Tibial nerve (tissue), 4 donors: ENCODE results near the gene MDFIC. TPM values are rescaled to one million over a fixed set of nuclear protein-coding genes. Genes with fewer than 3 reads are reported as not detected.

Experiments used
- DNase-seq, 2 donors: peaks; one replicate each; pipeline ENCODE4 v3.0.0-alpha.2; 2019; ENCODE audit warnings: low spot score in 2 of 2
- H3K27ac ChIP-seq, 4 donors: fragments of 200-600 bp; sonication (generic) in 3 of 4; one replicate each; pipeline ENCODE4 v1.5.1; 2017 to 2019; ENCODE audit warnings: mild to moderate bottlenecking in 1 of 4
- H3K27me3 ChIP-seq, 2 donors: fragments of 200-600 bp; sonication (generic) in 1 of 2; one replicate each; pipeline versions ENCODE4 v1.5.1 to v1.6.0; 2017 to 2019
- H3K36me3 ChIP-seq, 3 donors: fragments of 200-600 bp; sonication (generic); one replicate each; pipeline ENCODE4 v1.5.1; 2018 to 2019
- H3K4me1 ChIP-seq, 4 donors: fragments of 200-600 bp; sonication (generic) in 3 of 4; one replicate each; pipeline ENCODE4 v1.5.1; 2017 to 2019
- H3K4me3 ChIP-seq, 4 donors: fragments of 200-600 bp; sonication (generic) in 3 of 4; one replicate each; pipeline ENCODE4 v1.5.1; 2017 to 2019; ENCODE audit warnings: mild to moderate bottlenecking in 1 of 4, moderate library complexity in 1 of 4
- H3K9me3 ChIP-seq, 4 donors: fragments of 200-600 bp; sonication (generic) in 3 of 4; one replicate each; pipeline ENCODE4 v1.5.1; 2017 to 2019
- EP300 ChIP-seq, 2 donors: sonication (generic); formaldehyde crosslinking; IDR thresholded peaks; one replicate each; pipeline ENCODE4 v1.6.1; 2017; ENCODE audit warnings: antibody characterized with exemption in 2 of 2, mild to moderate bottlenecking in 1 of 2
- POLR2A ChIP-seq, 2 donors: fragments of 450-650 bp; IDR thresholded peaks; one replicate each; pipeline ENCODE4 v1.6.1; 2017; ENCODE audit warnings: antibody characterized with exemption in 2 of 2, mild to moderate bottlenecking in 2 of 2, moderate library complexity in 2 of 2
- WGBS, 2 donors: methylation state at CpG; one replicate each; pipeline ENCODE4 v1.1.5; 2018; 5-methylcytosine and 5-hydroxymethylcytosine counted together
- total RNA-seq, 4 donors: library from RNA; depleted of rRNA; stranded (reverse); fragments of >200 nt; gene quantifications; one replicate each; pipeline ENCODE4 v1.1.0, GENCODE V29; 2016
- TF ChIP-seq, protein P1 (sequence below), 5 experiments: fragments of 200-600 bp in 3 of 5; fragments of 450-650 bp in 2 of 5; sonication (generic) in 3 of 5; IDR thresholded peaks; one replicate each; pipeline ENCODE4 v1.5.1; 2016 to 2019; ENCODE audit warnings: antibody characterized with exemption in 5 of 5, mild to moderate bottlenecking in 3 of 5, moderate library complexity in 2 of 5

Gene MDFIC, protein sequence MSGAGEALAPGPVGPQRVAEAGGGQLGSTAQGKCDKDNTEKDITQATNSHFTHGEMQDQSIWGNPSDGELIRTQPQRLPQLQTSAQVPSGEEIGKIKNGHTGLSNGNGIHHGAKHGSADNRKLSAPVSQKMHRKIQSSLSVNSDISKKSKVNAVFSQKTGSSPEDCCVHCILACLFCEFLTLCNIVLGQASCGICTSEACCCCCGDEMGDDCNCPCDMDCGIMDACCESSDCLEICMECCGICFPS
- total RNA-seq = 10 to 100 TPM; 41.2 to 72.2 (median 67.4) TPM

DNA sequence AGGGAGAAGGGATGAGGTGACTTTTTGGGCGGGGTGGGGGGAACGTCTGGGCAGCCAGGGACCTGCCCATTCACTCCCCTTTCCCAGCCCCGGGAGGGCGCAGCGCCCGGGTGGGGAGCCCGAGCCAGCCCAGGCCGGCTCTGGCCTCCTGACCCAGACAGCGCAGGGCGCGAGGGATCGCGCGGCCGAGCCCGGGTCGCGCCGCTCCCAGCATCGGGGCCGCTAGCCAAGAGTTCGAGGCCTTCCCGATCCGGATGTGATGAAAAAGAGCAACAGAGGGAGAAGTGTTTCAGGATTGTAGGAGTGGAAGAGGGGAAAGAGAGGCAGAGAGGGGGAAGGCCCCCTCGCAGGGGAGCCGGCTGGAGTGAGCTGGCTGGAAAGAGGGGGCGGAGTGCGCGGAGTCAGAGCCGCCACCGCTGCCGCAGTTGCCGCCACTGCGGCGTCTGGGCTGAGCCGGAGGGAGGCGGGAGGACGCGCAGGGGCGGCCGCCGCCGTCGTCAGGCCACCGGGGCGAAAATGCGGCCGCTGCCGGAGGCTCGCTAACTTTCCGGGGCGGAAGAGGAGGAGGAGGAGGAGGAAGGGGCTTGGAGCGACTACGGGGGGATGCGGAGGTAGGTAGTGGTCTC, at the start of gene MDFIC:
MDFIC (plus strand) TSS at position 69 of the 626 bp plus-strand sequence. CDS start 940 bp downstream, outside the sequence.
- H3K9me3 ChIP-seq = no peaks in the 10 kb centered on the region
- no peaks in the 10 kb centered on the region for H3K36me3 ChIP-seq
- H3K27ac ChIP-seq = peak within 1 kb of the TSS; percentile 79 to 96 (median 89)
- 1% methylated on average over 54 to 55 of the region's 55 CpGs for WGBS, 2 donors
- H3K4me3 ChIP-seq = peak within 1 kb of the TSS; percentile 71 to 93 (median 86)
- TF ChIP-seq POLR2A (IDR thresholded peaks at IDR 0.05) (no peak), EP300 (IDR thresholded peaks at IDR 0.05) (peak in 1 of 2 donors; percentile 61)
- TF ChIP-seq, protein P1, sequence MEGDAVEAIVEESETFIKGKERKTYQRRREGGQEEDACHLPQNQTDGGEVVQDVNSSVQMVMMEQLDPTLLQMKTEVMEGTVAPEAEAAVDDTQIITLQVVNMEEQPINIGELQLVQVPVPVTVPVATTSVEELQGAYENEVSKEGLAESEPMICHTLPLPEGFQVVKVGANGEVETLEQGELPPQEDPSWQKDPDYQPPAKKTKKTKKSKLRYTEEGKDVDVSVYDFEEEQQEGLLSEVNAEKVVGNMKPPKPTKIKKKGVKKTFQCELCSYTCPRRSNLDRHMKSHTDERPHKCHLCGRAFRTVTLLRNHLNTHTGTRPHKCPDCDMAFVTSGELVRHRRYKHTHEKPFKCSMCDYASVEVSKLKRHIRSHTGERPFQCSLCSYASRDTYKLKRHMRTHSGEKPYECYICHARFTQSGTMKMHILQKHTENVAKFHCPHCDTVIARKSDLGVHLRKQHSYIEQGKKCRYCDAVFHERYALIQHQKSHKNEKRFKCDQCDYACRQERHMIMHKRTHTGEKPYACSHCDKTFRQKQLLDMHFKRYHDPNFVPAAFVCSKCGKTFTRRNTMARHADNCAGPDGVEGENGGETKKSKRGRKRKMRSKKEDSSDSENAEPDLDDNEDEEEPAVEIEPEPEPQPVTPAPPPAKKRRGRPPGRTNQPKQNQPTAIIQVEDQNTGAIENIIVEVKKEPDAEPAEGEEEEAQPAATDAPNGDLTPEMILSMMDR (IDR thresholded peaks at IDR 0.05) = peak in 1 of 5 experiments; percentile 3
- H3K27me3 ChIP-seq = no peaks in the 10 kb centered on the region
- peaks cover 0 to 41% (median 11%) of the 10 kb centered on the region in 4 donors for H3K4me1 ChIP-seq
- DNase-seq = peak; percentile 22 to 26

DNA sequence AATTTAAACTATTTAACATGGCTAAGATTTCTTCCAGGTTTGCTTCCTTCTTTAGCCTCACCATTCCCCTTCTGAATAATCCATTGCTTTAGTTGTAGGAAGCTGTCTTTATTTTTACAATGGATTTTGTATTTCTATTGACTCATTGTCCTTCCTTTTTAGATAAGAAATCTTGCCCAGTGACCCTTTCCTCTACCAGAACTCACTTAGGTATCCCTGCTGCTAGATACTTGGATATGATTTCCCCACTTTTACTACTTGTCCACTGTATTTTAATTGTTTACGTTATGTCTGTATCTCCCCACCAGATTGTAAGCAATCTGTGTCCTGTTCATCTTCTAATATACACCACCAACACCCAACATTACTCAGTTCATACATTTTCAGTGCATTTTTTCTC, 47.7 kb upstream of the MDFIC start:
- no peak overlapping the region for H3K27ac ChIP-seq
- H3K4me3 ChIP-seq = no peak overlapping the region
- peaks cover 0 to 9% (median 0%) of the 10 kb centered on the region in 4 donors for H3K9me3 ChIP-seq
- no peaks in the 10 kb centered on the region for H3K27me3 ChIP-seq
- TF ChIP-seq, protein P1 (IDR thresholded peaks at IDR 0.05) = no peak
- TF ChIP-seq EP300 (IDR thresholded peaks at IDR 0.05) (no peak), POLR2A (IDR thresholded peaks at IDR 0.05) (no peak)
- no peak for DNase-seq
- H3K36me3 ChIP-seq = no peaks in the 10 kb centered on the region
- 83 to 91% methylated on average over 1 of the region's 1 CpG for WGBS, 2 donors
- H3K4me1 ChIP-seq = no peaks in the 10 kb centered on the region

DNA sequence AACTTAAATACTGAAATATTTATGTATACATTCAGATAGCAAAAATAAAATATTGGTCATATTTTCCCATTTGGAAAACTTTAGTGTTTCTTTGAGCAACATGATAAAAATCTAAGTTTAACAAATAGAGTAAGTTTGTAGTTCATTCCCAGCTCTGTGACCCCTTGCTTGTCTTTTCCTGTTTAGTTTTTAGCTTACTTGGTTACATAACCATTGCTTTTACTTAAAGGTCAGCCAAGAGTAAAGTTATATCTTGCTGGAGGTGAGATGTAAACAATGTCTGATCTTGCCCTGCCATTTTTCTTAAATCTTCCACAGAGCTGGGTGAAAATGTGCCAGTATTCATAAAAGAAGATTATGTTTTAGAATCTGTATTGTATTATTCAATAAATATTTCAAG, 46.7 kb upstream of the MDFIC start:
- no peak overlapping the region for H3K27ac ChIP-seq
- no peak overlapping the region for H3K4me3 ChIP-seq
- no peaks in the 10 kb centered on the region for H3K27me3 ChIP-seq
- TF ChIP-seq EP300 (IDR thresholded peaks at IDR 0.05) = no peak
- TF ChIP-seq, protein P1 (IDR thresholded peaks at IDR 0.05) = no peak
- TF ChIP-seq POLR2A (IDR thresholded peaks at IDR 0.05) = no peak
- H3K9me3 ChIP-seq = peaks cover 0 to 15% (median 0%) of the 10 kb centered on the region in 4 donors
- no peak for DNase-seq
- no peaks in the 10 kb centered on the region for H3K4me1 ChIP-seq
- H3K36me3 ChIP-seq = no peaks in the 10 kb centered on the region

DNA sequence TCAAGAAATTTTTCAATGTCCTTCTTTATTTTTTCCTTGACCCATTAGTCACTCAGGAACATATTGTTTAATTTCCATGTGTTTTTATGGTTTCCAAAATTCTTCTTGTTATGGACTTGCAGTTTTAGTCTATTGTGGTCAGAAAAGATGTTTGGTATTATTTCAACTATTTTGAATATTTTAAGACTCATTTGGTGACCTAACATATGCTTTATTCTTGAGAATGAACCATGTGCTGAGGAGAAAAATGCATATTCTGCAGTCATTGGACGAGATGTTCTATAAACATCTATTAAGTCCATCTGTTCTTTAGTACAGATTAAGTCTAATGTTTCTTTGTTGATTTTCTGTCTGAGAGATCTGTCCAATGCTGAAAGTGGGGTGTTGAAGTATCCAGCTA, 42.3 kb upstream of the MDFIC start:
- Histone ChIP-seq H3K4me3 (no peak overlapping the region), H3K9me3 (peaks cover 0 to 15% (median 0%) of the 10 kb centered on the region in 4 donors), H3K27me3 (no peaks in the 10 kb centered on the region), H3K4me1 (no peaks in the 10 kb centered on the region), H3K27ac (no peak overlapping the region), H3K36me3 (no peaks in the 10 kb centered on the region)
- TF ChIP-seq EP300 (IDR thresholded peaks at IDR 0.05) (no peak), POLR2A (IDR thresholded peaks at IDR 0.05) (no peak)
- TF ChIP-seq, protein P1 (IDR thresholded peaks at IDR 0.05) = no peak
- 71 to 78% methylated on average over 1 of the region's 1 CpG for WGBS, 2 donors
- no peak for DNase-seq

DNA sequence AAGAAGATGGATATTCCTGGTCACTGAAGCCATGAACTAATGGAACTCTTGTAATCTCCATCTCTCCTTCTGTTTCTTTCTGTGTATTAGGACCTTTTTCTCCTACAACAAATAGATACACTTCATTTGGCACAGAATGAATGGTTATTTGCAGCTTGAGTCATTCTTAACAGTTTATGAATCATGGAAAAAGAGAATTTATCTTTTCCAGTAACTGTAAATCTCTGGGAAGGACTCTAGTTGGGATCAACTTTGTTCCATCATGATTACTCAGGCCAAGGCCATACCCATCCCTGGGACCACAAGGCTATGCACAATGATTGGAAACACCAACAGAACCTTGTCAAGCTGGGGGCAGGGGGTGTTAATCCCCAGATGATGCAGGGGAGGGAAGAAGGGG, 36.1 kb upstream of the MDFIC start:
- H3K4me1 ChIP-seq = no peaks in the 10 kb centered on the region
- H3K4me3 ChIP-seq = no peak overlapping the region
- no peak for DNase-seq
- H3K36me3 ChIP-seq = no peaks in the 10 kb centered on the region
- TF ChIP-seq EP300 (IDR thresholded peaks at IDR 0.05) (no peak), POLR2A (IDR thresholded peaks at IDR 0.05) (no peak)
- TF ChIP-seq, protein P1 (IDR thresholded peaks at IDR 0.05) = no peak
- H3K9me3 ChIP-seq = no peaks in the 10 kb centered on the region
- H3K27ac ChIP-seq = no peak overlapping the region
- H3K27me3 ChIP-seq = no peaks in the 10 kb centered on the region
